HG02610 (cell line): ENCODE measurements around the gene JUN.

Experiments used
- ATAC-seq: cut with Tn5 transposase; IDR thresholded peaks from one replicate; pipeline ENCODE4 v1.9.1; 2021; ENCODE audit warnings: mild to moderate bottlenecking, moderate library complexity; ENCODE audit not compliant: unreplicated experiment

Gene JUN

DNA sequence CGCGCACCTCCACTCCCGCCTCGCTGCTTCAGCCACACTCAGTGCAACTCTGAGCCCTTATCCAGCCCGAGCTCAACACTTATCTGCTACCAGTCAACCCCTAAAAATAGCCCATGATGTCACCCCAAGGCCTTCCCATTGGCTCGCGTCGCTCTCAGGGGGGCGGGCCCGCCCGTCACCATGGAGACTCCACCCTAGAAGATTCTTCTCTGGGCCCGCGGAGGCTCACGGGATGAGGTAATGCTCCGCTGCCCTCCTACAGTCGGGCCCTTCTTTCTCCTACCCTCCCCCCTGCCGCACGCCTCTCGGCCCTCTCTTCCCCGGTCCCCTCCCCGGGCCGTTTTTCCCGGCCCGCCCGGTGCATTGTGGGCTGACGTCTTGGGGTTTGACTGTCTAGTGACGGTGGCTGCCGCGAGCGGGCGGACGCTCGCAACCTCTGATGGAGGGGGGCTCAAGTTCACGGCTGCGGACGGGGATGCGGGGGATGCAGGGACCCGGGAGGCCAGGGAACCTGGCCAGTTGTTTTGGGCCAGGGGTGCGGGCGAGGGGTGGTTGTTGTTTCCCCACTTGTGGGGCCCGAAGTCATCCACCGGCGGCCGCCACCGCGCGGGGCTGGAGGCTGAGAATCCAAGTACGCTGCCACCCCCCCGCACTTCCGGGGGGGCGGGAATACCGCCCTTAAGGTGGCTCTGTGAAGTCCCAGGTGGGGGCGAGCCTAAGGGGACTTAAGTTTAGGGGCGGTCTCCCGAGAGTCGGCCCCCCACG lies at the start of gene JUN:
Gene JUN, minus strand, starts transcription at position 55 of the 765 bp plus-strand sequence. CDS start 977 bp downstream, outside the sequence.
- ATAC-seq, result peak; percentile 86

DNA sequence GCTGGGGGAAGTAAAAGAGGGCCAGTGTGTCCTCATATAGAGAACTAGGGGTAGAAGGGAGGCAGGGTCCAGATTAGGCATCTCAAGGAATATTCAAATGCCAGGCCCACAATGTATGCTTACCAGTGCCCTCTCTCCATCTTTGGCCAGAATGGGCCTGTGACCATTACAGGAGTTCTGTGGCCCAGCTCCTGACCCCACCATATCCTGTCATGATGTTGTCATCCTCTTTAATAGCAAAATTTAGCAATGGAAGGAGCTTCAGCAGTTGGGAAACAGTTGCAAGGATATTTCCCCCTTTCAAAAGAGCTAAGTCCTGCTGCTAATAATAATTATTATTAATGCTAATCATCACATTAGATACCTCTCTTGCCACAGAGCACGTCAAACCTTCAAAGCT lies 49.3 kb upstream of the JUN start:
- no peak for ATAC-seq

DNA sequence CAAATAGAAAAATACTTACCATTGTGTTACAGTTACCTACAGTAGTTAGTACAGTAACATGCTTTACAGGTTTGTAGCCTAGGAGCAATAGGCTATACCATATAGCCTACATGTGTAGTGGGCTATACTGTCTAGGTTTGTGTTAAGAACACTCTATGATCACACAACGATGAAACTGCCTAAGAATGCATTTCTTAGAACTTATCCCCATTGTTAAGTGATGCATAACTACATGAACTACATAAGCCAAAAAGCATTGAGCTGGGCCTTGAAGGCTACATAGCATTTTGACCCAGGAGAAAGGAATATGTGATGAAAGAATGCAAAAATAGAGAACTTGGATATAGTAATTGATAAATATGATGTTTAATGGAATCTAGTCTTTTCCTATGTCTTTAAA lies 46.4 kb upstream of the JUN start:
- no peak for ATAC-seq

DNA sequence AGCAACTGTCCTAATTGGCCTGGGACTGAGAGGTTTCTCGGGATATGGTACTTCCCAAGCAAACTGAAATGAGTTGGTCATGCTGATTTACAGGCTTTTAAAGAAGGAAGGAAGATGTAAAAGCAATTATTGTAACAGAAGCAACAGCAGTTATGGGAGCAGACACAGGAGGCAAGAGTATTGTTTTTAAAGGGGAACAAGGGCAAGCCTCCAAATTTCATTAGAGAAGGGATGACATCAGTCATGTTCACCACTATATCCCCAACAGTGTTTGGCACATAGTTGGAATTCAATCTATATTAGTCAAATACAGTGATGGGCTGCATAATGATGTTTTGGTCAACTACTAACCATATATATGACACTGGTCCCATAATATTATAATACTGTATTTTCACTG lies 46.0 kb upstream of the JUN start:
- ATAC-seq, result no peak

DNA sequence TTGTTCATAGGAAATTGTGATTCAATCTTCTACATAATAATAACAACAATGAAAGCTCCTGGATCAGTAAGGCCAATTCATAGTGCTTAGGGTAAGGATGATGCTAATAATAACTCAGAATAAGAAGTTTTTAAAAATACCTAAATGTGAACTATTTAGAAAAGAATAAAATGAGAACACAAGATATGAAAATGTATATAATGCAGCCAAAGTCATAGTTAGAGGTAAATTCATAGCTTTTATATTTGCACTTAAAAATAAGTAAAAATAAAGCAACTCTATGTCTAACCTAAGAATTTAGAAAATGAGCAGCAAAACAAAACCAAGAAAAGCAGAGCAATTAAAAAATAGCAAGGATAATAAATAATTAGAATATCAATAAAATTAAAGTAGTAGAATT lies 43.5 kb upstream of the JUN start:
- no peak for ATAC-seq

DNA sequence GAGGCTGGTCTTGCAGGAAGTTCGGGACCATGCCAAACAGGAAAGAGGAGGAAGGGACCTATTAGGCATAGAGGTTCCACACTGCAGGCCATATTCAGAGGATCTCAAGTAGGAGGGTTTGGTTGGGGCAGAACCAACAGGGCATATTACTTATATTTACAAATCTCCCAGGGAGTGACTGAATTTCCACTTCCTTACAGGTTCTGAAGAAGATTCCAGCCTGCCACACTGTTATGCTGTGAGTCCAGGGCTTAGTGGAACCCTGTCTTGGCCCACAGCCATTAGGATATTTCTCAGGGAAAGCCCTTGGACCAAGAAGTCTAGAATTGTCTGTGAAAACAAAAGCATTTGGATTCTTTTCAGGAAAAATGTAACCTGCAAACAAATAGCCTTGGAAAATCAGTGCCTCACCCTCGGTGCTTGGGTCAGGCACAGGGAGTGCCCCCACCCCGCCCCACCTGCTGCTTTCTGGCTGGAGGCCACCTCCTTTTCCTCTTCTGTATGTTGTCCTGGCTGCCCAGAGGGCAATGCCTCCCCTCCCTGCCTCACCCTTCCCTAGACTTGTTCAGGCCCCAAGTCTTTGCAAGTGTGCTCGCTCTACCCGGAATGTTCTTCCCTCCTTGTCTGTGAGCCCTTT lies 41.0 kb upstream of the JUN start:
- ATAC-seq, result no peak

DNA sequence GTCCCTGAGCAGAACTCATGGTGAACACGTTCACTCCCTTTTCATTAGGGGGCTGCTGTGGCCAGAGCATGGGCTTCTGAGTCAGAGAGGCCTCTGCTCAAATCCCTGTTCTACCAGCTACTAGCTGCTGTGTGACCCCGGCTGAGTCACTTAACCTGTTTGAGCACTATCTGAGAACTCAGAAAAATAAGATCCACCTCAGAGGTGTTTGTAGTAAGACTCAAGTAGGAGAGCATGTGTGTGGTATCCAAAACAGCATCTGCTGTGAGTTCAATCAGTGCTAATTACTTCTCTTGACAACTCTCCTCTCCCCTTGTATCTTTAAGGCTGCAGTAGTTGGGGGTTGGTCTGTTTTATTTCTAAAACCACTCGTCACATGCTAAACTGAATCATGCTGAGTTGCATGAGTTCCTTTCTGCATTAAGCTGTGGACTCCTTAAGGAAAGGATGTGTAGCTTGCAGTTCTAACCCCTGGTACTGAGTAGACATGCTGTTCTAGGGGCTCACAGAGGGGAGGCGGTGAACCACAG lies 39.7 kb upstream of the JUN start:
- ATAC-seq, result no peak

DNA sequence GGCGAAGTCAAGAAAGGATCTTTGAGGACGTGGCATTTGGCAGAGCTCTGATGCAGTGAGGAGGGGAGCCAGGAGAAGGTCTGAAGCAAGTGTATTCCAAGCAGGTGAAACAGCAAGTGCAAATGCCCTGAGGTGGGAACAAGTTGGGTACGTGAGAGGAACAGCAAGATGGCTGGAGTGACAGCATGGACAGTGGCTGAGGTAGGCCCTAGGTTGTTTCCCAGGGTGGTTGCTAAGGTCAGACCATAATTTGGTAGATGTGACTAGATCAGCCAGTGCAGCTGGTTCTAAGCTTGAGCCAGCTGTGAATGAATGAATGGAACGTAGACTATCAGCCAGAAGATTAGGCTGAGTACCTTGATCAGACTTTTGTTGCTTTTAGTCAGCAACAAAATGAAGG lies 37.5 kb upstream of the JUN start:
- no peak for ATAC-seq

DNA sequence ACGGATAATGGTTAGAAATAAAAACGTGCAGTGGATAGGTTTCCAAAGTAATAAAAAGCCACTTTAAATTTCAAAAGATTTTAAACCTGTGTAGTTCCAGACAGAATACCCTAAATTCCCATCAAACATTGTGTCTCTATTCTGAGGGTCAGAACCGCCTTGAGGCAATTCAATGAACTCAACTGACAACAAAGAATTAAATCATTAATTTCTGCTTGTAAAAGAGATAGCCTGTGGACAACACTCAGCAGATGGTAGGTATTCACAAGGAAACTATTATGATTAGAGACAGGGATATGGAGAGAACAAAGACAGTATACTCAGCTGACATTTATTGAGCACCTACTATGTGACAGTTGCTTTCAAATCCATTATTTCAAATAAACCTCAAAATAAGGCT lies 35.1 kb upstream of the JUN start:
- ATAC-seq, result no peak

DNA sequence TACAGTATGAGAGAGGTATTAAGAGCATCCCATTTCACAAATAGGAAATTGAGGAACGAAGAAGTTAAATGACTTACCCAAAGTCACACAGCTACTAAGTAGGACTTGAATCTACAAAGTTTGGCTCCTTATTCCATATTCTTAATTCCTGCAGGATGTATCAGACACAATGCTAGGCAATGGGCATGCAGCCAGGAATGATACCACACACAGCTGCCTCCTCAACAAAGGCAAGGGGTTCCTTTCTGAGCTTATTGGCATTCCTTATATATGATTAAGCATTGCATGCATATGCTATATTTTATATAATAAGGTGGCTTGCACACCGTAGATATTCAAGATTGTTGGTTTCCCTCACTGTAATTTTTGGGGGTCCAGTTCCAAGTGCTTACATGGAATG lies 34.2 kb upstream of the JUN start:
- ATAC-seq, result no peak

DNA sequence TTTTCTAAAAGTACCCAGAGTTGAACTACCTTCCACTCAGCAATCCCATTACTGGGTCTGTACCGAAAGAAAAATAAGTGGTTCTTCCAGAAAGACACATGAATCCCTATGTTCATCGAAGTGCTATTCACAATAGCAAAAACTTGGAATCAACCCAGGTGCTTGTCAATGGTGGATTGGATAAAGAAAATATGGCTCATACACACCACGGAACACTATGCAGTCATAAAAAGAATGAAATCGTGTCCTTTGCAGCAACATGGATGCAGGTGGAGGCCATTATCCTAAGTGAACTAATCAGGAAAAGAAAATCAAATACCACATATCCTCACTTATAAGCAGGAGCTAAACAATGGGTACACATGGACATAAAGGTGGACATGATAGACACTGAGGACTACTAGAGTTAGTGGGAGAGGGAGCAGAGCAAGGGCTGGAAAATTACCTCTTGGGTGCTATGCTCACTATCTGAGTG lies 32.9 kb upstream of the JUN start:
- no peak for ATAC-seq

DNA sequence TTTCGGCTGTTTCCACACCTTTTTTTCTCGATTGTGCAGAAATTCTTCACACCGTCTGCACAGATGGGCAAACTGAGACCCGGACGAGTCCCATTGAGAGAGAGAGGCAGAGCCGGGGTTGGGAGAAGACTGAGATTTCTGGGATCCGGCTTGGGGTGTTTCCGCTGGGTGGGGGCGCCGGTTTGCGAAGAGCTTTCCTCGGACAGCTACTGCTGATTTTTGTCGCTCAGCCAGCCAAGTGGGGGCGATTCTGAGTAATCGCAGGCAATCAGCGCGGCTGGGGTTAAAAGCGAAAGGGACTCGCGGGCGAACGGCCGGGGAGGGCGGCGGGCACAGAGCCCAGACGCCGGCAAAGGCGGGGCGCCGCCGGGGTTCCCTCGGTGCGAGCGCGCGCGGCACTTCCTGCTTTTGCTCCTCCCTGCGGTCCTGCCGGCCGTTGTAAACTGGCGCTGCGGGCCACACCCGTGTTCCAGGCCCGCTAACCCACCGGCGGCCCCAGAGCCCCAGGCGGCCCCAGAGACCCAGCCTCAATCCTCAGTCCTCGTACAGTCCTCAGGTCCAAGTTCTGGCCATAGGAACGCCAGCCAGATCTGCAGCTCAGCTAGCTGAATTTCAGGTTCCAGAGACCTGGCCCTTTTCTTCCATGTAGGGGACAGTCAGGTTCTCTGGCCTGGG lies 32.4 kb upstream of the JUN start:
- peak; percentile 91 for ATAC-seq

DNA sequence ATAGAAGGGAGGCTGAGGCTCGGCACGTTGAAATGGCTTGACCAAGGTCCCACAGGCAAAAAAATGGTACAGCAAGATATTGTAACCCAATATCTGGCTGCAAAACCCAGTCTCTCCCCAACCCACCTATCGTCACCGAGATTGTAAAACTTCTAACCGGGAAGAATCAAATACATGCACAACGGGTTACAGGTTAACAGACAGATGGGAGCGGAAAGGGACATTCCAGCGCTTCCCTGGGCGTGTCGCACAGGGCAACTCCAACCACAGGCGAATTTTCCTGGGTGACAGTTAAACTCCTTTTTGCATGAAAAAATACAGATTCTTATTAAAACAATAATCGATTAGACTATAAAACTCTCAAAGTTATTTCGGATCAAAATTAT lies 31.8 kb upstream of the JUN start:
- peak; percentile 16 for ATAC-seq

DNA sequence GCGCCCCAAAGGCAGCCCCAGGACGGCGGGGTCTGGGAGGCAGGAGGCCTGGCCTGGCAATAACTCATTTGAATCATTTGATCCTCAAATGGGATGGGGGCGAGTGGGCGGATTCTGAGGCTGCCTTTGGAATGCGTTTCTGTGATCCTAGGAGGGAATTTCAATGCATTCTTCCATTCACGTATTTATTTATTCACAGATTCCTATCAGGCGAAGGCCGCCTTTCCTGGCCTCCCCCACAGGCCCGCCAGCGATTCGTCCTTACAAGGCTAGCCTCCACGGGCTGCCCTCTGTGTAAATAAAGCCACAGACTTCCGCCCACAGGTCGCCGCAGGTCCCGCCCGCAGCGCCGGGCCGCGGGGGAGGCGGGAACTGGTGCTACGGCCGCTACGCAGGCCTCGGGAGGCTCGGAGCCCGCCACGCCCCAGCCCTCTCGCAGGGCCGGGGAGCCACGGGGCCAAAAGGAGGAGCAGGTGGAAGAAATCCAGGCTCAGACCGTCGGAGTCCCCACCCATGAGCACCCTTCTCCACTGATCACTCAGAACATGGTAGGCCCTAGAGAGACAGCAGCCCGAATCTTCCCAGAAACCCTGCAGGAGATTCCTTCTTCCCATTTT lies 31.3 kb upstream of the JUN start:
- peak; percentile 44 for ATAC-seq

DNA sequence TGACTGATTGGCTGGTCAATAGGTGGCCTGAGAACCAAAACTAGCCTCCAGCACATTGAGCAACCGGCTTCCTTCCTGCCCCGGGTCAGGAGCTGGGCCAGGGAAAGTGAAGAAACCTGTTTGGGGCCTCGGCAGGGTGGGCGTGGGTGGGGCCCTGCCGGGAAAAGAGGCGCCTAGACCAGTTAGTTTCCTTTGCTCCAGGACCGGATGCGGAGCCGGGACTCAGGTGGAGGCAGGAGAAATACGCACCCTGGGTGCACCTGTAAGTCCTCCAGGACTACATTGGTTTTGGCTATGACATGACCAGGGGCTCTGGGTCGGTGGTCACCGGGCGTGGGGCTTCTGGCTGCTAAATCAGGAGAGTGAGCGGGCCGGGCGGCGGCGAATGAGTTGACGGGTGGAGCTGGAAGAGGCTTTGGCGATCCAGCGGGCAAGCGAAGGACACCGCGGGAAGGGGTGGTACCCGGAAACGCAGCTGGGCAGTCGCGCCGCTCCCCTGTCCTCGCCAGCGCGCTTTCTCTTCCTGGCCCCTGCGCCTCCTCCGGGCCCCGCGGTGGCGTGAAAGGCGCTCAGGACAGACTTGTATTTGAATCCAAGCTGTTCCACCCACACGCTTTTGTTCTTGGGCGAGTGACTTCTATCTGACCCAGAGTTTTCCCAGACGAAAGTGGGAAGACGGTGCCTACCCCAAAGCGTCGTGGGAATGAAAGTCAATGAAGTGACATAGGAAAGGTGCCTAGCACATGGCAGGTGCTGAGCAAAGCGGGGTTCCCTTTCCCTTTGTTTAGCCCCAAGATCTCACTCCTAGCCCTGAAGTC lies 30.6 kb upstream of the JUN start:
- no peak for ATAC-seq

DNA sequence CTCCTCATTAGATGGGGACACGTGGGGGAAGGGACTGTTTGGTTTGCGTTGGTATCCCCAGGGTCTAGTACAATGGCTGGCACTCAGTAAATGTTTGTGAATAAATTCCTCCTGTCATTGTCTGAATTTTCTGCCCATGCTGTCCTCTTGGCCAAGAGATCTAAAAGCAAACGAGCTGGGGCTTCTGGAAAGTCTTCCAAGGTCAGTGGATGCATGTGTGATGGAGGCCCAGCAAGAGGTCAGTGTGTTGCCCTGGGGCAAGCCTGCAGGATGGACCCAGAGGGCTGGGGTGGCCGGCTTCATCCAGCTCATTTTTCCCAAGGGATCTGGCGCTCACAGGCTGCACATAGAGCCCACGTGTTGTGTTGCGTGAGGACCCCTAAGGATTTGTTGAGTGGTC lies 30.0 kb upstream of the JUN start:
- ATAC-seq, result no peak

DNA sequence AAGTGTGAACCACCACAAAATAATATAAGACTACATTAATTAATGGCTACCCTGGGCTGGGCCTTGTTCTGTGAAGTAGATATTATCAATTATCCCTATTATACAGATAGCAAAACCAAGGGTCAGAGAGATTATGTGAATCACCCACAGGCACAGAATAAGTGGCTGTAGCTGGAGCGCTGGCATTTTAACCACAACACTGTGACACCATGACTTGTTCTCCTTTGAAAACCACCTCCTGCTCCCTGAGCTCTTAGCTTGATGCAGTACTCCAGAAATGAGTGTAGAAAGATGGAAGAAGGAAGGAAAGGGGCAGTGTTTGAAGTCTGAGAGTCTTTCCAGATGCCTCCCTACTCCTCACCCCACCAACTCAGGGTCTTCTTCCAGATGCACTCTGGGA lies 29.5 kb upstream of the JUN start:
- no peak for ATAC-seq

DNA sequence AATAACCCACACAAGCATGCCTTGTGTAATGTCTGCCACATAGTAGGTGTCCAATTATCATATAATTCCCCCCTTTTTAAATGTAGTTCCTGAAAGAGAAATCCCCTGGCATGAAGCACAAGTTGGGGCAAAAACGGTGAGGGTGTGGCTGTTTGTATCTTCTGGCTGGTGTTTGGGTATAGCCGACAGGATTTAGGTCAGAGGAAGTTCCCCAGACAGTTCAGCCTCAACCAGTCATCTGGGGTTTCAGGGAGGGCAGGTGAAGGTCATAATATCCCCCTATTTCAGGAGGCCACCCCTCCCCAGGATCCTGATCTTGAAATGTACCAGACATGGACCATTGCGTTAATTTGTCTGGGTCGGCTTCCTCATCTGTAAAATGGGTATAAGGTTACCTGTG lies 29.1 kb upstream of the JUN start:
- no peak for ATAC-seq

DNA sequence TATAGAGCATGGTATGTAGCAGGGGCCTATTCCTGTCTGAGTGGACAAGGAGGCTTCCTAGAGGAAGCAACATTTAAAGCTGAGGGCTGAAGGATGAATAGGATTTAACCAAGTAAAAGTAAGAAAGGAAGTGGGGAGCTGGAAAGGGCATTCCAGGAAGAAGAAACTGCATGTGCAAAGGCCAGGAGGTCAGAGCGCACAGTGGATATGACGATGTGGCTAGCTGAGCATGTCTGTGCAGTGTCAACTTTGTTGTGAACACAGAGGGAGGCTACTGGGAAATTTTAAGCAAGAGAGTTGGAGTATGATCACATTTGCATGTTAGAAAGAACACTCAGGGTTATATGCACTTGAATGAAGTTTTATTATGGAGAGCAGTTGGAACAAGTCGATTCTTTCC lies 28.6 kb upstream of the JUN start:
- ATAC-seq, result no peak

DNA sequence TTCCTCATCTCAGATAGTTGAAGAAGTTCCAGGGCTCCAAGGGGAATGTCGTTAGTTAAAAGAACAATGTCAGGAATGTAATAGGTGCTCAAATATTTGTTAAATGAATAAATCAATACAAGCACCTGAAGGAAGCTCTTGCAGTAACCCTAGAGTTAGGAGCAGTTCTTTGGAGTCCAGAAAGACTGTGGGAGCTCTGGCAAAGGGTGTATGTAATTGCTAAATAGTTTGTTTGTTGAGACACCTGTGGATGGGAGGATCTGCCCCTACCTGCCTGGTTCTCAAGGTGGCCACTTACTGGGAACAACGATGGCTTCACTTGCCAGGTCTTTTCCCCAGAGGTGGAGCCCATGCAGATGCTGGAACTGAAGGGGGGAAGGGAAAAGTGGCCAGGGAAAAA lies 27.5 kb upstream of the JUN start:
- ATAC-seq, result no peak
